HUES64 (cell line): Measurements from ENCODE around the gene NBEA. TPM values are rescaled to one million over a fixed set of nuclear protein-coding genes. Genes with fewer than 3 reads are reported as not detected.

Experiments
- H3K27ac ChIP-seq: 2 replicates; pipeline ENCODE4 v1.7.0; 2013; ENCODE audit warnings: low read depth, low read length, inconsistent platforms
- H3K27me3 ChIP-seq: 2 replicates; pipeline ENCODE4 v1.6.1; 2013; ENCODE audit warnings: mild to moderate bottlenecking, low read length; ENCODE audit not compliant: insufficient read depth
- H3K36me3 ChIP-seq: 2 replicates; pipeline ENCODE4 v1.6.1; 2013; ENCODE audit warnings: mild to moderate bottlenecking, low read length; ENCODE audit not compliant: insufficient read depth
- H3K4me1 ChIP-seq: 2 replicates; pipeline ENCODE4 v1.6.1; 2013; ENCODE audit warnings: mild to moderate bottlenecking, low read length, moderate library complexity; ENCODE audit not compliant: insufficient read depth
- H3K4me3 ChIP-seq: 2 replicates; pipeline ENCODE4 v1.5.1; 2013; ENCODE audit warnings: mild to moderate bottlenecking, low read length, moderate library complexity
- H3K9ac ChIP-seq: 2 replicates; pipeline ENCODE4 v1.6.1; 2013; ENCODE audit warnings: mild to moderate bottlenecking, low read depth, low read length
- H3K9me3 ChIP-seq: 2 replicates; pipeline ENCODE4 v1.6.1; 2013; ENCODE audit warnings: low read depth, low read length; ENCODE audit not compliant: insufficient read depth
- WGBS: fragments of 150-250, 120-280 bp; methylation state at CpG from one replicate; pipeline ENCODE4 v1.1.7; 2013; ENCODE audit warnings: missing lambda C conversion rate; 5-methylcytosine and 5-hydroxymethylcytosine counted together
- polyA plus RNA-seq, 2 experiments: library from polyadenylated mRNA; stranded (reverse); fragments of 50-300 nt; gene quantifications; one replicate each; pipeline ENCODE4 v1.2.3, GENCODE V29; 2013

Gene NBEA, protein sequence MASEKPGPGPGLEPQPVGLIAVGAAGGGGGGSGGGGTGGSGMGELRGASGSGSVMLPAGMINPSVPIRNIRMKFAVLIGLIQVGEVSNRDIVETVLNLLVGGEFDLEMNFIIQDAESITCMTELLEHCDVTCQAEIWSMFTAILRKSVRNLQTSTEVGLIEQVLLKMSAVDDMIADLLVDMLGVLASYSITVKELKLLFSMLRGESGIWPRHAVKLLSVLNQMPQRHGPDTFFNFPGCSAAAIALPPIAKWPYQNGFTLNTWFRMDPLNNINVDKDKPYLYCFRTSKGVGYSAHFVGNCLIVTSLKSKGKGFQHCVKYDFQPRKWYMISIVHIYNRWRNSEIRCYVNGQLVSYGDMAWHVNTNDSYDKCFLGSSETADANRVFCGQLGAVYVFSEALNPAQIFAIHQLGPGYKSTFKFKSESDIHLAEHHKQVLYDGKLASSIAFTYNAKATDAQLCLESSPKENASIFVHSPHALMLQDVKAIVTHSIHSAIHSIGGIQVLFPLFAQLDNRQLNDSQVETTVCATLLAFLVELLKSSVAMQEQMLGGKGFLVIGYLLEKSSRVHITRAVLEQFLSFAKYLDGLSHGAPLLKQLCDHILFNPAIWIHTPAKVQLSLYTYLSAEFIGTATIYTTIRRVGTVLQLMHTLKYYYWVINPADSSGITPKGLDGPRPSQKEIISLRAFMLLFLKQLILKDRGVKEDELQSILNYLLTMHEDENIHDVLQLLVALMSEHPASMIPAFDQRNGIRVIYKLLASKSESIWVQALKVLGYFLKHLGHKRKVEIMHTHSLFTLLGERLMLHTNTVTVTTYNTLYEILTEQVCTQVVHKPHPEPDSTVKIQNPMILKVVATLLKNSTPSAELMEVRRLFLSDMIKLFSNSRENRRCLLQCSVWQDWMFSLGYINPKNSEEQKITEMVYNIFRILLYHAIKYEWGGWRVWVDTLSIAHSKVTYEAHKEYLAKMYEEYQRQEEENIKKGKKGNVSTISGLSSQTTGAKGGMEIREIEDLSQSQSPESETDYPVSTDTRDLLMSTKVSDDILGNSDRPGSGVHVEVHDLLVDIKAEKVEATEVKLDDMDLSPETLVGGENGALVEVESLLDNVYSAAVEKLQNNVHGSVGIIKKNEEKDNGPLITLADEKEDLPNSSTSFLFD (N-terminal part only)
- polyA plus RNA-seq (2013, experiment 1 of 2) = 10.4 TPM
- polyA plus RNA-seq (2013, experiment 2 of 2) = 11.7 TPM

DNA sequence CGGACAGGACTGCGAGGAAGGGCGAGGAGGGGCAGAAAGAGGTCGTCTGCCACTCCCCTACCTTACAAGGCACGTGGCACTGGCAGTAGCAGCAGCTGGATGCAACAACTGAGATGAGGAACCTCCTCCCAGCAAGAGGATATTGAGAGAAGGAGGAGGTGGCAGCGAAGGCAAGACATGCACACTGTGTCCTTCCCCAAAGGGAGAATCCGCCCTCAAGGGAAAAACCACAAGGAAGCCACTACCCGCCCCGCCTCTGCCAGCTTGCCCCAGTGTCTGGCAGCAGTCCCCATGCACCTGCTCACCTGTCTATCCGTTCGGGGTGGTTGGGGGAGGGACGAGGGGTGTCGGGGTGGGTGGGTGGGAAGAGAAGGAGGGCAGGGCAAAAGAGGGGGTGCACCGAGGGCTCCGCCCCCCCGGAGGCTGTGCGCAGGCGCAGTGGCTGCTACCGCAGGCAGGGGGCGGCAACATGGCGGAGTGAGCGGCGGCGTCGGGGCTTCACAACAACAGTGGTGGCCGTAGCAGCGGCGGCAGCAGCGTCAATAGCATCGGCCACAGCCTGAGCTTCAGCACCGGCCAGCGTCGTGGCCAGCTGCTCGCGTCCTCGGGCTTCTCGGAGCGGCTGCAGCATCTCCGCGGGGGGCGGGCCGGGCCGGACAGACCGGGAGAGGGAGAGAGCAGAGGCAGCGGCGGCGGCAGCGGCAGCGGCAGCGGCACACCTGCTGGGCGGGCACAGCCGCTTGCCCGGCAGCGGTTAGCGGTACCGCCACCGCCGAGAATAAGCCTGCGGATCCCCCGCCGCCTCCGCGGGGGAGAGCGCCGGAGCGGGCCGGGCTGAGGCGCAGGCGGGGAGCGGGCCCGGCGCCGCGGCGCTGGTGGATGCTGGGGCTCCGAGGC, at the start of gene NBEA:
NBEA (plus strand) TSS at position 436 of the 897 bp plus-strand sequence. CDS start 551 bp downstream, outside the sequence.
- WGBS = under 1% methylated on average over 76 of the region's 76 CpGs
- Histone ChIP-seq H3K36me3 (no peaks in the 10 kb centered on the region), H3K4me3 (peak within 1 kb of the TSS; percentile 79), H3K9me3 (no peaks in the 10 kb centered on the region), H3K27me3 (peaks cover 9% of the 10 kb centered on the region), H3K9ac (peak within 1 kb of the TSS; percentile 53), H3K4me1 (peaks cover 32% of the 10 kb centered on the region), H3K27ac (peak within 1 kb of the TSS; percentile 90; the same call in 1 of the 2 replicates)

DNA sequence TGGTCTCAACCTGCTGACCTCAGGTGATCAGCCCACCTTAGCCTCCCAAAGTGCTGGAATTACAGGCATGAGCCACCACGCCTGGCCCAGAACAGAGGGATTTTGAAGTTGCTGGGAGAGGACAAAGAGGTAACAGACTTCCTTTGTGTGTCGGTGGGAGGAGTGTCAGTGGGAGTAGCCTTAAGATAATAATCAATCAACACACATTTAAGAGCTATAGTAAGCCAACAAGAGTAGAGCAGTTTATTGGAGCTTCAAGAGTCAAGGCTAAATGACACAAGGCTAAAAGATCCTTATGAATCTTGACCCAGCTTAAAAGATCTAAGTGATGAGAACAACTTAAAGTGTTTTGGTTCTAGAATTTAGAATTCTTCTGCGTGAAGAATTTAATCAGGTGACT, 47.3 kb upstream of the NBEA start:
- H3K4me1 ChIP-seq = peaks cover 13% of the 10 kb centered on the region
- H3K9me3 ChIP-seq = no peaks in the 10 kb centered on the region
- H3K36me3 ChIP-seq = no peaks in the 10 kb centered on the region
- H3K4me3 ChIP-seq = no peak overlapping the region
- no peaks in the 10 kb centered on the region for H3K27me3 ChIP-seq
- 93% methylated on average over 2 of the region's 3 CpGs for WGBS
- no peak overlapping the region for H3K9ac ChIP-seq
- no peak overlapping the region for H3K27ac ChIP-seq

DNA sequence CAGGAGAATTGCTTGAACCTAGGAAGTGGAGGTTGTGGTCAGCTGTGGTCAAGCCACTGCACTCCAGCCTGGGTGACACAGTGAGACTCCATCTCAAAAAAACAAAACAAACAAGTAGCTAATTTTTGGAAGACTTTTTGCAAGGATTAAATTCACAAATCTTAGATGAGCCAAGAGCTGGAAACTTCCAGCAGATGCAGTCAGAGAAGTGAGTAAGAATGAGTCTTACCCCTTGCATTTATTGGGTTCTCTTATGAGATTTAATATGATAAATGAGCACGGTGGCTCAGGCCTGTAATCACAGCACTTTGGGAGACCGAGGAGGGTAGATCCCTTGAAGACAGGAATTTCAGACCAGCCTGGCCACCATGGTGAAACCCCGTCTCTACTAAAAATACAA, 44.9 kb upstream of the NBEA start:
- no peak overlapping the region for H3K4me3 ChIP-seq
- H3K9ac ChIP-seq = no peak overlapping the region
- no peaks in the 10 kb centered on the region for H3K9me3 ChIP-seq
- no peaks in the 10 kb centered on the region for H3K27me3 ChIP-seq
- WGBS = 92% methylated on average over 3 of the region's 3 CpGs
- no peaks in the 10 kb centered on the region for H3K36me3 ChIP-seq
- peaks cover 32% of the 10 kb centered on the region for H3K4me1 ChIP-seq
- no peak overlapping the region for H3K27ac ChIP-seq

DNA sequence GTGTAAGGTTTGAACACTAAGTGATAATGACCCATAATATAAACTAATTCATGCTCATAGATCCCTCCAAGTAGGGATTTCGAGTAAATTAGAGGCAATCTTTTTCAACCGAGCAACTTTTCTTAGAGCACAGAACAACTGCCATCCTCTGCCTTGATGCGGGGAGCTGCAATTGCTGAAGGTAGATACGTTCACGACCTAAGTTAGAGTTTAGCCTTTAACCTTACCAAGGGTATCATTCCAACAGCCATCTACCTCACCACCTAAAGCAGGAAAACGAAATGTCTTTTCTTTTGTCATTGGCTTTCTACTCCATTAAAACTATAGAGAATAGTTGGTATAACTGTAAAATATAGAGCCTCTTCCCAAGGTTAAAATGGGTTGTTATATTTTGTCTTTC, 42.2 kb upstream of the NBEA start:
- Histone ChIP-seq H3K36me3 (no peaks in the 10 kb centered on the region), H3K9ac (peak overlapping the region; percentile 34; the same call in 1 of the 2 replicates), H3K9me3 (no peaks in the 10 kb centered on the region), H3K27me3 (no peaks in the 10 kb centered on the region), H3K4me3 (peak overlapping the region; percentile 23), H3K27ac (peak overlapping the region; percentile 81; the same call in 1 of the 2 replicates), H3K4me1 (peaks cover 52% of the 10 kb centered on the region)
- WGBS = 4% methylated on average over 5 of the region's 6 CpGs

DNA sequence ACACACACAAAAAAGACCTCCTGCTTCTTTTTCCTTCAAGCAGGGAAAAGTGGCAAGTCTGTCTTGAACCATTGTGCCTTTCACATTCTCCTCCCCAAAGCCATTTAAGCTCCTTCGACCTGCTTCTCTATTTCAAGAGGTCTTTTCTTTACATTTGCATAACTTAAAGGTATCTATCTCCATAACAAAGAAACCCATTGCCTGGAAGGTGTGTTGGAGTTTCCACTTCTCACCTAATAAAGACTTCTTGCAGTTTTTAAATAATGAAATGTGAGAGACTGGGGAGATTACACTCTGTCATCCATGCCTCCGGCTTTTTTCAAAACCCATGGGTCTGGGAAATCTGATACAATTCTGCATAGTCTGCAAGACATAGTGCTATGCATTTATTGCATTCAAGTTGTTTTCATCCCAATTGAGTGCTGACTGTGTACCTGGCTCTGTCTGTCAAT, 41.8 kb upstream of the NBEA start:
- 3% methylated on average over 2 of the region's 2 CpGs for WGBS
- no peaks in the 10 kb centered on the region for H3K9me3 ChIP-seq
- H3K27ac ChIP-seq = peak overlapping the region; percentile 81; the same call in 1 of the 2 replicates
- no peaks in the 10 kb centered on the region for H3K27me3 ChIP-seq
- H3K4me1 ChIP-seq = peaks cover 56% of the 10 kb centered on the region
- peak overlapping the region; percentile 34; the same call in 1 of the 2 replicates for H3K9ac ChIP-seq
- H3K4me3 ChIP-seq = peak overlapping the region; percentile 23
- no peaks in the 10 kb centered on the region for H3K36me3 ChIP-seq

DNA sequence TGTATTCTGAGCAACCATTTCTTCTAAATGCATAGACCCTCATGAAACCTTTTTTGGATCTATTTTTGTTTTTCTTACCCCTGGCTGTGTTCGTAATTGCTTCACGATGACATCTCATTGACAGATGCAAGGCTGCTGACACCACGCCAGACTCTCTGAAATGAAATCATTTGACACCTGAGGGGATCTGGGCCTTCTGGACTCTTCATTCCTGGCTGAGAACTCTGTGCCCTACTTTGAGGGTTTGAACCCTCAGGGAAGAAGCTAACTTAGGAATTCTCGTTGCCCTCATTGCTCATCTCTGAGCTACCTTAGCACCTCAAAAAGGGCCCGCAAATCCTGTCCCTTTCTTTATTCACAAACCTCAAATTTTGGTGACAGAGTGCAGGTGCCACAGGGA, 40.5 kb upstream of the NBEA start:
- H3K9me3 ChIP-seq = no peaks in the 10 kb centered on the region
- H3K36me3 ChIP-seq = no peaks in the 10 kb centered on the region
- peaks cover 56% of the 10 kb centered on the region for H3K4me1 ChIP-seq
- 48% methylated on average over 5 of the region's 5 CpGs for WGBS
- H3K4me3 ChIP-seq = no peak overlapping the region
- no peak overlapping the region for H3K9ac ChIP-seq
- peak overlapping the region; percentile 37; the same call in 1 of the 2 replicates for H3K27ac ChIP-seq
- no peaks in the 10 kb centered on the region for H3K27me3 ChIP-seq

DNA sequence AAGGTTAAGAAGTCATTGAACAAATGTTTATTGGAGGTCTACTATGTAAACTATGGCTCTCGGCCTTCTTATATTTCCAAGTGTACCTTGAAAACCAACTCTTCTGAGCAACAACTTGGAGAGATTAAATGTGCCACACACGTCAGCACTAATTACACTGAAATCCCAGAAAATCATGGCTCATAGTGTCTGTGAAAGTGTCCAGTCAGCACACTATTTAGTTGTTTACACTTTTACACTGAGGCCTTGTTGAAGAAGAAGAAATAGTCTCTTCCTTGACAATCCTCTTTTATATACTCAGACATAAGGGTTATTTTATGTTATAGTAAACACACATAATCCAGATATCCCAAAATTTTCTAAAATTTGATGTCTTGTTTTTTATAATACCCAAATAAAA, 30.9 kb upstream of the NBEA start:
- 95% methylated on average over 2 of the region's 2 CpGs for WGBS
- Histone ChIP-seq H3K9me3 (no peaks in the 10 kb centered on the region), H3K27ac (no peak overlapping the region), H3K4me1 (peaks cover 40% of the 10 kb centered on the region), H3K27me3 (no peaks in the 10 kb centered on the region), H3K4me3 (no peak overlapping the region), H3K36me3 (no peaks in the 10 kb centered on the region), H3K9ac (no peak overlapping the region)

DNA sequence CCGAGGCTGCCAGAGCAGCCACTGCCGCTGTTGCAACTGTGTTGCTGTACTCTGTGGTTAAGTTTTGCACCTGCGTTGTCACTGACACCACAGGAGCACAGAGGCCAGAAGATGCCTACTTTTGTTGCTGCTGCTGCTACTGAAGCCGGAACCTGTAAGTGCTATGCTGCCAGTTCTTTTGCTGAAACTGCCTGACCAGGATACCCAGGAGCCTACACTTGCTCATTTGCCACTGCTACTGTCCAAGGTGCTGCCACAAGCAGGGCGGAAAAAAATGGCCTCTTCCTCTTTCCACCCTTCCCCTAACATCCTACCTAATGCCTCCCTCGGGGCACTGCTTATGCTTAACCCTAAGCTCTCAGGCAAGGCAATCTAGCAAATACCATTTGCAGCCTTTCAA, 29.0 kb upstream of the NBEA start:
- WGBS = 65% methylated on average over 6 of the region's 6 CpGs
- peaks cover 57% of the 10 kb centered on the region for H3K4me1 ChIP-seq
- H3K27me3 ChIP-seq = no peaks in the 10 kb centered on the region
- H3K36me3 ChIP-seq = no peaks in the 10 kb centered on the region
- no peak overlapping the region for H3K4me3 ChIP-seq
- no peak overlapping the region for H3K9ac ChIP-seq
- H3K27ac ChIP-seq = peak overlapping the region; percentile 94; the same call in 1 of the 2 replicates
- H3K9me3 ChIP-seq = no peaks in the 10 kb centered on the region

DNA sequence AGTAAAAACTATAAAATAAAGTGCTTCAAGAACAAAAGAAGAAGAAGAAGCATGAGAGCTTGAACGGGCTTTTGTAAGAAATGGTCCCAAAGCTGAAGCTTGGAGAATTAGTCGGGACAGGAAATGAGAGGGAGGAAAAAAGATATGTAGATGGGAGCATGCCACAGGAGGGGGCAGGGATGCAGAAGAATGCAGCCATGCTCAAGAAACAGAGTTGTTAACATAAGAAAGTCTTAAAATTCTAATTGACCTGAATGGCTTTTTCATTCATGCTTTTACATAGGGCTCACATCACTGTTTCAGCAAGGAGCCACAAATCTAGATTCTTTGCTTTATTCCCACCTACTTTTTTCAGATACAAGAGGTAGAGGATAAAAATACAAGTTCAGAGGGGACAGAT, 27.7 kb upstream of the NBEA start:
- Histone ChIP-seq H3K27ac (peak overlapping the region; percentile 96), H3K4me3 (peak overlapping the region; percentile 33), H3K9ac (peak overlapping the region; percentile 40), H3K27me3 (no peaks in the 10 kb centered on the region), H3K9me3 (no peaks in the 10 kb centered on the region), H3K4me1 (peaks cover 57% of the 10 kb centered on the region), H3K36me3 (no peaks in the 10 kb centered on the region)
- WGBS = 4% methylated on average over 2 of the region's 2 CpGs

DNA sequence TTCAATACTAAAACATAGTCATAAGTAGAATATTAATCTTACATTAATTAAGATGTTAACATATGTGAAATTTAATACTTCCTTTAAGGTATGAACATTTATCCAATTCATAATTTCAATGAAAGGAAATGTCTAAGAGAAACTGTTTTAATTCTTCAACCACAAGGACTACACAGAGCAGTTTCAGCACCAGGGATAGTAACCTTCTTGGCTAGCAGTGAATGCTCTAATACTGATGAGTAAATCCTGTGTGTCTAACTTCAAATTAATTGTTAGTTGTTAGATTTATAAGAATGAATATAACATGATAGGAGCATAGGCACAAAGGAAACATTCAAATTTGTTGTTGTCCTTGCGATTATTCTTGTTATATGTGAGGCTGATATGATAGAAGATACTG, 15.6 kb upstream of the NBEA start:
- Histone ChIP-seq H3K9ac (no peak overlapping the region), H3K4me3 (no peak overlapping the region), H3K9me3 (no peaks in the 10 kb centered on the region), H3K27ac (no peak overlapping the region), H3K4me1 (no peaks in the 10 kb centered on the region), H3K36me3 (no peaks in the 10 kb centered on the region), H3K27me3 (no peaks in the 10 kb centered on the region)
- WGBS = 90% methylated on average over 1 of the region's 1 CpG
